ENCODE data around the gene PRSS8.
"Not testable (repeated sequence)": the region's sequence is repeated elsewhere in the genome, so short reads cannot be mapped to it uniquely, and the experiment has no call there.

The PRSS8 gene

GRCh38 chr16:31135535-31136286, at the start of gene PRSS8:
TSS of gene PRSS8 (minus strand) at chr16:31135727. CDS start at chr16:31135498, 229 bp downstream.
- no peak for DNase-seq

- no peak for DNase-seq
Measured at GRCh38 chr16:31184888-31185287, 49.4 kb upstream of the PRSS8 start.

DNA sequence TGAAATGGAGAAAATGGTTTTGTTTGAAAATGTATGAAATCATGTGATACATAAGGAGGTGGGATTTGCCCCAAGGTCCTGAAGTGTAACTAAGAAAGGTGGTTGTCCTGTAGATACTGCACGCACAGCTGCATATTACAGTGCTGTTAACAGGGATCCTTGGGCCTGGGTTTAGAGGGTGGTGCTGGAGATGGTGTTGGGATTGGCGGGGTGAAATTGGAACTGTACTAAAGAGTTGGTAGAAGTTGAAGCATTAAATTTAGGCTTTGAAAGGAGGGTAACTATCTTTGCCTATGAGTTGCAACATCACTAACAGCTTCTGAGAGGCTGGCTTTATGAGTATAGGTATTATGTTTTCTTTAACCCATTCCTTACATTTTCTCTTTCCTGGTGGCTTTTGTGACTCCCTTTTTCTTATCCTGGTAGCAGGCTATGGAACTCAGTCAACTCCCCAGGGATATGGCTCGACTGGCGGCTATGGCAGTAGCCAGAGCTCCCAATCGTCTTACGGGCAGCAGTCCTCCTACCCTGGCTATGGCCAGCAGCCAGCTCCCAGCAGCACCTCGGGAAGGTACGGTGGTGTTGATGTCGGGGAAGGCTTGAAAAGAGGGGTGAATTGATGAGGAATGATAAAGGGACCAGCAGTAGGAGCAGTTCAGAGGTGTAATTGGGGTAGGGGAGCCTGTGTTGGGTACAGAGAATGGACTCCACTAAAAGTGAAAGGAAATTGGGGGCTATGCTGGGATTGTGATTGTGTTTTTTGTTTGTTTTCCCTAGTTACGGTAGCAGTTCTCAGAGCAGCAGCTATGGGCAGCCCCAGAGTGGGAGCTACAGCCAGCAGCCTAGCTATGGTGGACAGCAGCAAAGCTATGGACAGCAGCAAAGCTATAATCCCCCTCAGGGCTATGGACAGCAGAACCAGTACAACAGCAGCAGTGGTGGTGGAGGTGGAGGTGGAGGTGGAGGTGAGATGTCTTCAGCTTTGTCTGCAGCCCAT, 48.2 kb upstream of the PRSS8 start:
- DNase-seq, result no peak

DNA sequence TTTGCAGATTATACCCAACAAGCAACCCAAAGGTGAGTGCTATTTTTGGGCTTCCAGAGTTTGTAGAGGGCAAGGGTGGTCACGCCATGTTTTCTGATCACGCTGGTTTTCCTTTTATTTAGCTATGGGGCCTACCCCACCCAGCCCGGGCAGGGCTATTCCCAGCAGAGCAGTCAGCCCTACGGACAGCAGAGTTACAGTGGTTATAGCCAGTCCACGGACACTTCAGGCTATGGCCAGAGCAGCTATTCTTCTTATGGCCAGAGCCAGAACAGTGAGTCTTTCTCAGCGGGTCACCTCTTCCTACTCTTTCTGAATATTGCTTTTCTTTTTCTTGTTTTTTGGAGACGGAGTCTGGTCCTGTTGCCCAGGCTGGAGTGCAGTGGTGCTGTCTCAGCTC, 46.9 kb upstream of the PRSS8 start:
- DNase-seq, result no peak

DNA sequence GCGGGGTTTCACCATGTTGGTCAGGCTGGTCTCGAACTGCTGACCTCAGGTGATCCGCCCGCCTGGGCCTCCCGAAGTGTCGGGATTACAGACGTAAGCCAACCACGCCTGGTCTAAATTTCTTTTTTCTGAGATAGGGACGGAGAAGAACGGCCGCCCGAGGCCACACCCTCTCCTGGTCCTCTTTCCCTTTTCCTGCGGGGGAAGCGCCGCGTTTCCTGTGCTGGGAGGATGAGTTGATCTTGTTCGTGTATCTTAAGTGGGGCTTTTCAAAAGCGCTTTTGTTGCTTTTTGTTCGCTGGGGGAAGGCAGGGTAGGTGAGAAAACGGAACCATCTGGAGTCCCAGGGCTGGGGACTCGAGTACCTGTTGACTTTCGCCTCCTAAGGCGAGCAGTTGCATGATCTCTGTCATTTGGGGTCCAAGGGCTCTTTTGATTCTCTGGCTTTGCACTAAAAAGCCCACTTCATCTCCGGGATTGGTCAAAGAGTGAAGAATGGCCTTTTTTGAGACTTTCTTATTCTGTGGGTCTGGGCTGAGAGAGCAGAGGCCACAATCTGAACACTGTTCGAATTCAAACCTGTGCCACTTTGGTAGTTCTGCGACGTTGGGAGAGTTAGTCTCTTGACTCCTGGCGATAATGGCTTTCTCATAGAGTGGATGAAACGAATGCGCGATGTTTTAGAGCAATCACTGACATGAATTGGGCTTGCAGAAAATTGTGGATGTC, 45.7 kb upstream of the PRSS8 start:
- peak in 1 of 3 experiments; percentile 56 for DNase-seq

- peak; percentile 84 to 95 (median 94) for DNase-seq
Measured at GRCh38 chr16:31179747-31180459, 44.4 kb upstream of the PRSS8 start, which contains the start of gene FUS. TSS of gene FUS (plus strand) at chr16:31180139. CDS start at chr16:31180215, 76 bp downstream.

GRCh38 chr16:31179219-31179746, 43.8 kb upstream of the PRSS8 start:
- DNase-seq, result peak in 1 of 3 experiments; percentile 43

DNA sequence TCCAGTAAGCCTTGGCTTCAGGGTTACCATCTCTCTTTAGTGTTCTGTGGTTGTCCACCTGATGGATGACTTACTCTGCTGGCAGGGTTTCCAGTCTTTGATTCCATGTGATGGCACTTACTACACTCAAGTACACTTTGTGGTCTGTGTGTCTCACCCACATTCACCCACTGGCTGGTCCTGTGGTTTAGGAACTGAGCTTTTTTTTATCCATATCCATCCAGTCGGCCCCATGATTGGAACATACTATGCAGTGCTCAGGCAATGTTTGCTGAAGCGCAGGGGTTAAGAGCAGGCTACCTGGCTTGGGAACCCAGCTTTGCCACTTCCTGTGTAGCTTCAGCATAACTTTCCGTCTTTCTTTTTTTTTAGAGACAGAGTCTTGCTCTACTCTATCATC, 41.6 kb upstream of the PRSS8 start:
- peak in 1 of 3 experiments; percentile 79 for DNase-seq

- DNase-seq, result peak in 2 of 3 experiments; percentile 54 to 87
Measured at GRCh38 chr16:31170048-31170447, 34.5 kb upstream of the PRSS8 start.

GRCh38 chr16:31168848-31169247, 33.3 kb upstream of the PRSS8 start:
- no peak for DNase-seq

DNA sequence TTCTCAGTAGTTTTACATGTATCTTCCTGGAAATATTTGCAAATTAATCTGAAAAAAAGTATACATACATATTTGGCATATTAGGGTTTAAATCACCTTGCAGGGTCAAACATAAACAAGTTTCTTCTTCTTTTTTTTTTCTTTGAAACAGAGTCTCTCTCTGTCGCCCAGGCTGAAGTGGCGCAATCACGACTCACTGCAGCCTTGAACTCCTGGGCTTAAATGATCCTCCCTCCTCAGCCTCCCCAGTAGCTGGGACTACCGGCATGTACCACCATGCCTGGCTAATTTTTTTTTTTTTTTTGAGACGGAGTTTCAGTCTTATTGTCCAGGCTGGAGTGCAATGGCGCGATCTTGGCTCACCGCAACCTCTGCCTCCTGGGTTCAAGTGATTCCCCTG, 31.8 kb upstream of the PRSS8 start:
- DNase-seq, result no peak

- DNase-seq, result peak in 1 of 3 experiments; percentile 9
Measured at GRCh38 chr16:31157136-31157535, 21.6 kb upstream of the PRSS8 start.

DNA sequence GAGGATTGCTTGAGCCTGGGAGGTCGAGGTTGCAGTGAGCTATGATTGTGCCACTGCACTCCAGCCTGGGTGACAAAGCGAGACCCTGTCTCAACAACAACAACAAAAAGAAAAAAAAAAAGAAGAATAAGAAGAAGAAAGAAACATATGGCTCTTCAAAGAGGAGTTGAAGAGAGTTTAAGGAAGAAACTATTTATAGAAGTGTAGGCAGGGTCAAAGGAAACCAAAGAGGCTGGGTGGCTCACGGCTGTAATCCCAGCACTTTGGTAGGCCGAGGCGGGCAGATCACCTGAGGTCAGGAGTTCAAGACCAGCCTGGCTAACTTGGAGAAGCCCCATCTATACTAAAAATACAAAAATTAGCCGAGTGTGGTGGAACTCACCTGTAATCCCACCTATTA, 15.4 kb upstream of the PRSS8 start:
- not testable (repeated sequence) for DNase-seq

- no peak for DNase-seq
Measured at GRCh38 chr16:31149894-31150890, 14.7 kb upstream of the PRSS8 start, which contains the start of gene PRSS36. TSS of gene PRSS36 (minus strand) at chr16:31150066. CDS start at chr16:31150035, 31 bp downstream.

- no peak for DNase-seq
Measured at GRCh38 chr16:31149332-31149731, 13.8 kb upstream of the PRSS8 start.

DNA sequence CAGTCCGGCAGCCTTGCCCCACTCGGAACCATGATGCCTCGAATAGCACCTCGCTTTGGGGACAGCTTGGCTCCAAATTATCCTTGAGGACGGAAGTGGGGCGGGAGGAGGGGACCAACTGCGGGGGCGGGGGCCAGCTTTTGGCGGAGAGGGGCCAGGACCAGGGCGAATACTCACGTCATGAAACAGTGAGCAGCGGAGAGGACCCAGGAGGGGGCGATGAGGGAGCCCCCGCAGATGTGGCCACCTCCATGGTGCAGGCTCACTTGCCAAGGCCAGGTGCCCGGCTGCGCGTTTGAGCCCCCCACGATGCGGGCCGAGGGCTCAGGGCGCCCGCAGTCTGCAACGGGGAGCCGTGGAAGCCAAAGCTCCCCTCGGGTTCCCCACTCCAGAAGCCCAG, 13.4 kb upstream of the PRSS8 start:
- no peak for DNase-seq

DNA sequence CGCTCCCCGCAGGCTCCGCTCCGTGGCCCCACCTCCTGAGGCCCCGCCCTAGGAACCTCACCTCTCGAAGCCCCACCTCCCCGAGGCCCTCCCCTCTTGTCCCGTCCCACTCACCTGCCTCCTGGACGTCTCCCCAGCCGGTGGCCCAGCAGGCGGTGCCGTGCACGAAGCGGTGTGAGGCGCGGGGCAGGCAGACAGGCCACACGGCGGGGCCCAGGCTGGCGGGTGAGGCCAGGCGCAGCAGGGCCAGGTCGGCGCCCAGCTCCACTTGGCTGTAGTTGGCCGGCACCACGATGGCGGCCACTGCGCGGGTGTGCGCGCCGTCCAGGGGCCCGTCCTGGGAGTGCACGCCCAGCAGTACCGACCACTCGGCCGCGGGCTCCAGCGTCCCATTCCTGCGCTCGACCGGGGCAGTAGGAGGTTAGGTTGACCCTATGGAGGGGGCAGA, 12.8 kb upstream of the PRSS8 start:
- DNase-seq, result no peak

- DNase-seq, result no peak
Measured at GRCh38 chr16:31147574-31147973, 12.0 kb upstream of the PRSS8 start.

DNA sequence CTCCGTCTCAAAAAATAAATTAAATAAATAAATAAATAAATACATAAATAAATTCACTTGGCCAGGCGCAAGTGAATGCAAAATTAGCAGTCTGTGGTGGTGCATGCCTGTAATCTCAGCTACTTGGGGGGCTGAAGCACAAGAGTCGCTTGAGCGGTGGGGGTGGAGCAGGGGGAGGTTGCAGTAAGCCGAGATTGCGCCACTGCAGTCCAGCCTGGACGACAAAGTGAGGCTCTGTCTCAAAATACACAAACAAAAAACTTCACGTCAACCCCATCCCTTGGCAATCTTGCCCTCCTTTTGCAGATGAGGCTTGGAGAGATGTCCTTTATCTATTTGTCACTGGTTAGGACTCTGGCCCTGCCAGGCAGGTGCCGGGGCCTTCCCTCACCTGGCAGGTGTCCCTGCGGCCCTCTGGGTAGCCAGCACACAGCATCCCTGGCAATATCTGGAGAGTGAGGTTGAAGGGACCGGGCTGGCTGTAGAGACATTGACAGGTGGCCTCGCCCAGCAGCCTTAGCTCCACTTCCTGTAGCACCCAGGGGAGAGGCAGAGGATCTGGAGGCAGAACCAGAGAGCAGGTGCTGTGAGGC, 10.0 kb upstream of the PRSS8 start:
- peak in 1 of 3 experiments; percentile 12 for DNase-seq

DNA sequence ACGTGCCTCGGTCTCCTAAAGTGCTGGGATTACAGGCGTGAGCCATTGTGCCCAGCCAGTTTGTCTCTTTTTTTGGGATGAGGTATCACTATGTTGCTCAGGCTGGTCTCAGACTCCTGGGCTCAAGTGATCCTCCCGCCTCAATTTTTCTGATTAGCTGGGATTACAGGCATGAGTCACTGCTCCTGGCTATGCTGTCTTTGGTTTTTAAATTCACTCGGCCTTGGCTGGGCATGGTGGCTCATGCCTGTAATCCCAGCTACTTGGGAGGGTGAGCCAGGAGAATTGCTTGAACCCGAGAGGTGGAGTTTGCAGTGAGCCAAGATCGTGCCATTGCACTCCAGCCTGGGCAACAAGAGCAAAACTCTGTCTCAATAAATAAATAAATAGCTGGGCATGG, 8.9 kb upstream of the PRSS8 start:
- not testable (repeated sequence) for DNase-seq
